Esophagus (tissue), 2 donors: ENCODE data around the gene AMBRA1. TPM values are rescaled to one million over a fixed set of nuclear protein-coding genes. Genes with fewer than 3 reads are reported as not detected.
"Not testable (repeated sequence)": the region's sequence is repeated elsewhere in the genome, so short reads cannot be mapped to it uniquely, and the experiment has no call there.

Experiments
- H3K27ac ChIP-seq, 2 donors: one replicate each; pipeline ENCODE4 v1.5.1; 2013; ENCODE audit warnings: low read depth in 2 of 2, mild to moderate bottlenecking in 2 of 2, inconsistent platforms in 1 of 2, low read length in 1 of 2, moderate library complexity in 1 of 2
- H3K27me3 ChIP-seq, 2 donors: one replicate each; pipeline ENCODE4 v1.6.1; 2013; ENCODE audit warnings: low read length in 2 of 2, control low read depth in 1 of 2, mild to moderate bottlenecking in 1 of 2; ENCODE audit not compliant: insufficient read depth in 2 of 2, control insufficient read depth in 1 of 2
- H3K36me3 ChIP-seq, 2 donors: one replicate each; pipeline ENCODE4 v1.6.1; 2013; ENCODE audit warnings: low read length in 1 of 2; ENCODE audit not compliant: control insufficient read depth in 2 of 2, insufficient read depth in 2 of 2
- H3K4me1 ChIP-seq, 2 donors: one replicate each; pipeline ENCODE4 v1.6.1; 2013; ENCODE audit warnings: low read length in 1 of 2; ENCODE audit not compliant: control insufficient read depth in 2 of 2, insufficient read depth in 2 of 2
- H3K4me3 ChIP-seq, 2 donors: one replicate each; pipeline ENCODE4 v1.5.1; 2013; ENCODE audit warnings: low read length in 2 of 2, mild to moderate bottlenecking in 2 of 2, low read depth in 1 of 2, moderate library complexity in 1 of 2
- H3K9me3 ChIP-seq, 2 donors: one replicate each; pipeline ENCODE4 v1.6.1; 2013; ENCODE audit warnings: mild to moderate bottlenecking in 2 of 2, low read depth in 1 of 2, low read length in 1 of 2, moderate library complexity in 1 of 2; ENCODE audit not compliant: control insufficient read depth in 2 of 2, insufficient read depth in 1 of 2
- whole genome bisulfite sequencing, 2 donors: extraction: QIAGEN DNeasy Blood & Tissue Kit; methylation state at CpG; one replicate each; pipeline ENCODE4 v1.1.7; 2013; 5-methylcytosine and 5-hydroxymethylcytosine counted together
- polyA plus RNA-seq, 2 donors: library from polyadenylated mRNA; stranded (reverse); fragments of 200-250 nt; gene quantifications; one replicate each; pipeline ENCODE4 v1.2.3, GENCODE V29; 2013
- donor health status: healthy with polysubstance abuse.
- donor health status: Bipolar disorder and iron deficiency.

AMBRA1 gene
- polyA plus RNA-seq, 2 donors: 9.0 to 11.2 TPM

DNA sequence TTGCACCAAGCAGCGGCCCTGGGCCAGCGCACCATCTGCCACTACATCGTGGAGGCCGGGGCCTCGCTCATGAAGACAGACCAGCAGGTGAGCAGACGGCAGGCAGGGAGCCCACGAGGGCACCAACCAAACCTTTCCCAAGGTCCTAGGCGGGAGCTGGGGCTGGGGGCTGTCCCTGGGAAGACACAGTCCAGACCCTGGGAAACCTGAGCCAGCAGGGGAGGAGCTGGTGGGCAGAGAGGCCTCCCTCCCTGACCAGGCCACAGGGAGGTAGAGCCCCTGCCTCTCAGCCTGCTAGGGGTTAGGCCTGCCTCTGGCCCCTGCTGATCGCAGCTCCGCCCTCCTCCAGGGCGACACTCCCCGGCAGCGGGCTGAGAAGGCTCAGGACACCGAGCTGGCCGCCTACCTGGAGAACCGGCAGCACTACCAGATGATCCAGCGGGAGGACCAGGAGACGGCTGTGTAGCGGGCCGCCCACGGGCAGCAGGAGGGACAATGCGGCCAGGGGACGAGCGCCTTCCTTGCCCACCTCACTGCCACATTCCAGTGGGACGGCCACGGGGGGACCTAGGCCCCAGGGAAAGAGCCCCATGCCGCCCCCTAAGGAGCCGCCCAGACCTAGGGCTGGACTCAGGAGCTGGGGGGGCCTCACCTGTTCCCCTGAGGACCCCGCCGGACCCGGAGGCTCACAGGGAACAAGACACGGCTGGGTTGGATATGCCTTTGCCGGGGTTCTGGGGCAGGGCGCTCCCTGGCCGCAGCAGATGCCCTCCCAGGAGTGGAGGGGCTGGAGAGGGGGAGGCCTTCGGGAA is 214.1 kb downstream of the AMBRA1 start:
- H3K27me3 ChIP-seq, H3K4me3 ChIP-seq, H3K9me3 ChIP-seq: not testable (repeated sequence)
- 52 to 53% methylated on average over 26 to 34 of the region's 36 CpGs for WGBS, 2 donors
- Histone ChIP-seq H3K27ac (peak overlapping the region; percentile 16 to 47), H3K4me1 (peaks cover 5 to 10% of the 10 kb centered on the region in 2 donors), H3K36me3 (peaks cover 0 to 31% of the 10 kb centered on the region in 2 donors)

DNA sequence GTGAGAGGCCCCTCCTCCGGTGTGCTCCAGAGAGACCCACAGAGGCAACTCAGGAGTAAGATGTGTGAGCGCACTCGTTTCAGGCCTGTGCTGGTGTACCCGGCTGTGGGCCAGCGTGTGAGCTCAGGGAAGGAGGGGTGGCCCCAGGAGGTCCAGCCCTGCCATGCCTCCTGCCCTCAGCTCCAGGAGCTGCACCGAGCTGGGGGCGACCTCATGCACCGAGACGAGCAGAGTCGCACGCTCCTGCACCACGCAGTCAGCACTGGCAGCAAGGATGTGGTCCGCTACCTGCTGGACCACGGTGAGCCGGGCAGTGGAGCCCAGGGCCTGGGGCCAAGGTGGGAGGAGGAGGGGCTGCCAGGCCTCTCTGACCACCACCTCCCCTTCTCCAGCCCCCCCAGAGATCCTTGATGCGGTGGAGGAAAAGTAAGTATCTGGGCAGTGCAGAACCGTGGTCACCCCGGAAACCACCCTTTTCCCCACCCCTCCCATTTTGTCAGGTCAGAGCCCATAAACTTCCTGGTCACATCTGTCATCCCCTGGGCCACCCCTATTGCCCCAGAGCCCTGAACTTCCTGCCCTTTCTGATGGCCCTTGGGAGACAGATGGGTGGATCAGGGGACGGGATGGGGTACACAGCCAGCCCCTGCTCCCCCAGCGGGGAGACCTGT is 214.9 kb downstream of the AMBRA1 start:
- H3K27ac ChIP-seq: no peak overlapping the region

DNA sequence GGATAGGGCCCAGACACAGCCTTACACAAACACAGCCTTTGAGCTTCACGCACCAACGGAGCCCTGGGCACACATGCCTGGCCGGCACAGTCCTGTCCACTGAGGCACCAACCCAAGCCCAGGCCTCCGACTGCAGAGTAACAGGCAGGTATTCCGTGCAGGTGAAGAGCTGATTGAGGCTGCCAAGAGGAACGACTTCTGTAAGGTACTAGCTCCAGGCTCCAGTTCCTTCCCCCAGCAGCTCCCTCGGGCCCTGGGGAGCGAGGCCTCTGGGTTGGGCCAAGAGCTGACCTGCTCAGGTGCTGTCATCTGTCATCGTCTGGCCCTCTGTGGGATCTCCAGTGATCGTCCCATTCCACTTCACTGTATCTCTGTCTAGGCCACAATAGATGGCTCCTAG is 215.5 kb downstream of the AMBRA1 start:
- Histone ChIP-seq H3K4me1 (peaks cover 5 to 10% of the 10 kb centered on the region in 2 donors), H3K27ac (no peak overlapping the region), H3K4me3 (no peak overlapping the region), H3K9me3 (no peaks in the 10 kb centered on the region), H3K36me3 (peaks cover 0 to 36% of the 10 kb centered on the region in 2 donors), H3K27me3 (no peaks in the 10 kb centered on the region)
- 81 to 82% methylated on average over 10 of the region's 10 CpGs for WGBS, 2 donors

More for the DNA sequence above, 214.9 kb downstream of the AMBRA1 start:
- no peaks in the 10 kb centered on the region for H3K27me3 ChIP-seq
- H3K4me3 ChIP-seq: no peak overlapping the region
- no peaks in the 10 kb centered on the region for H3K9me3 ChIP-seq
- peaks cover 0 to 36% of the 10 kb centered on the region in 2 donors for H3K36me3 ChIP-seq
- 70 to 75% methylated on average over 20 of the region's 20 CpGs for WGBS, 2 donors
- peaks cover 5 to 10% of the 10 kb centered on the region in 2 donors for H3K4me1 ChIP-seq

DNA sequence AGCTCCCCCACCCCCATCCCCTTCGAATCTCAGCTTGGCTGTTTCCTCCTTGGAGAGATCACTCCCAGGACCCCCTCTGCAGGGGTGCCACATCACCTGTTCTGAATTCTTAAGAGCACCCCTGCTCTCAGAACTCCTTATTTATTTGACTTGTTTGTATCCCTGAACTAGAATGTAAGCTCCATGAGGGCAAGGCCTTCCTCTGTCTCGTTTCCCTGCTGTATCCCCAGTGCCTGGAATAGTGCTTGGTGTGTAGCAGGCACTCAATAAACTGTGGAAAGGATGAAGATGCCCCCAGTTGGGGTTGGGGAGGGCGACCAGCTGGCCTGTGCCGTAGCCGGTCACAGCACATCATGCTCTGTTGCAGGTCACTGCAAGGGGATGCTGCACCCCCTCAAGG is 216.0 kb downstream of the AMBRA1 start:
- H3K27ac ChIP-seq: no peak overlapping the region
- H3K9me3 ChIP-seq: no peaks in the 10 kb centered on the region
- 90 to 92% methylated on average over 5 of the region's 5 CpGs for WGBS, 2 donors
- H3K36me3 ChIP-seq: peaks cover 0 to 36% of the 10 kb centered on the region in 2 donors
- no peak overlapping the region for H3K4me3 ChIP-seq
- peaks cover 5 to 8% of the 10 kb centered on the region in 2 donors for H3K4me1 ChIP-seq
- H3K27me3 ChIP-seq: no peaks in the 10 kb centered on the region

DNA sequence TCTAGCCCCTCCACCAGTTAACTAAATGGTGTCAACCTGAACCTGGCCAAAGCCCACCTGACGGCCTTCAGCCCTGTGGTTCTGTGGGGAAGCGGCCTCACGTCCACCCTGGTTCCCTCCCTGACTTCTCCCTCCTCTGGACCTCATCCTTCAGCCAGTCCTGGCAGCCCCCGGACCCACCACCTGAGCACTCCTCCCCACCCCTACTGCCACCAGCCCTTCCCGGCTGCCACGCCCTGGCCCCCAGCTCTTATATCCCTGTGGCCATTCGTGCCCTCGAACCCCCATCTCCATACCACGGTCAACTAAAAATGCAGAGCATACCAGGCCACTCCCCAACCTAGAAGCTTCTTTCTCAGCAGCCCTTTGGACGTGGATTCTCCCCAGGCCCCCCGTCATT is 216.5 kb downstream of the AMBRA1 start:
- 93 to 94% methylated on average over 11 of the region's 11 CpGs for WGBS, 2 donors
- peaks cover 0 to 40% of the 10 kb centered on the region in 2 donors for H3K36me3 ChIP-seq
- peaks cover 5% of the 10 kb centered on the region in 2 donors for H3K4me1 ChIP-seq

DNA sequence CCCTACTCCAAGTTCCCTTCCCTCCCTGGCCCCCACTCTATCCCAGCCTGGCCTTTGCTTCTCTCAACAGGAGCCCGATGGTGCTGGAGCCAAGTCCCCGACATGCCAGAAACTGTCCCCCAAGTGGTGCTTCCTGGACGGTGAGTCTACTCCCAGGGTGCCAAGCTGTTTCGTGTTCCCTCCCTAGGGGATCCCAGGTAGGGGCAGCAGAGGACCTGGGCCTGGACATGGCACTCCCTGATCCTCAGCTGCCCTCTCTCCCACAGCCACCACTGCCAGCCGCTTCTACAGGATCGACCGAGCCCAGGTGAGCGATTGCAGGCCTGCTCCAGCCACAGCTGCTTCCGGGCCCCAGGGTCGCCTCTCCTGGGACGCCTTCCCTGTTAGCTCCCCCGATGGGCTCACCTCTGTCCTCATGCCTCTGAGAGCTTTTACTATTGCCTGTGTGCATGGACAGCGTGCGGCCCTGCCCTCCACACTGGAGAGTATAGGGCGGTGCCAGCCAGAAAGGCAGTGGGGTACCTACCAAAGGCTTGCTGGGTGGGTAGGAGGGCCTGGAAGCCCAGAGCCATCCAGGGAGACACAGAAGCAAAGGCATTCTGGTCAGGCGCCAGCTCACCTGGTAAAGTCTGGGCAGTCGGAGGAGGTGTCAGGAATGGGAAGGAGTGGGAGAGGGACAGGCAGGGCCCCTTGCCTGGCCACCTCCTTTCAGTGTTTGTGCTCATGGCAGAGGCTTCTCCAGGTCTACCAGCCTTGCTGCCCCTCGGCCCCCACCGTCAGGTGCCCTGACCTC is 217.4 kb downstream of the AMBRA1 start:
- Histone ChIP-seq H3K4me3 (no peak overlapping the region), H3K4me1 (peaks cover 0 to 5% of the 10 kb centered on the region in 2 donors), H3K27me3 (no peaks in the 10 kb centered on the region), H3K27ac (no peak overlapping the region), H3K36me3 (peaks cover 0 to 48% of the 10 kb centered on the region in 2 donors), H3K9me3 (no peaks in the 10 kb centered on the region)
- 85% methylated on average over 17 to 19 of the region's 19 CpGs for WGBS, 2 donors

More for the DNA sequence above, 216.5 kb downstream of the AMBRA1 start:
- H3K9me3 ChIP-seq: no peaks in the 10 kb centered on the region
- H3K27me3 ChIP-seq: no peaks in the 10 kb centered on the region
- no peak overlapping the region for H3K4me3 ChIP-seq
- H3K27ac ChIP-seq: no peak overlapping the region

DNA sequence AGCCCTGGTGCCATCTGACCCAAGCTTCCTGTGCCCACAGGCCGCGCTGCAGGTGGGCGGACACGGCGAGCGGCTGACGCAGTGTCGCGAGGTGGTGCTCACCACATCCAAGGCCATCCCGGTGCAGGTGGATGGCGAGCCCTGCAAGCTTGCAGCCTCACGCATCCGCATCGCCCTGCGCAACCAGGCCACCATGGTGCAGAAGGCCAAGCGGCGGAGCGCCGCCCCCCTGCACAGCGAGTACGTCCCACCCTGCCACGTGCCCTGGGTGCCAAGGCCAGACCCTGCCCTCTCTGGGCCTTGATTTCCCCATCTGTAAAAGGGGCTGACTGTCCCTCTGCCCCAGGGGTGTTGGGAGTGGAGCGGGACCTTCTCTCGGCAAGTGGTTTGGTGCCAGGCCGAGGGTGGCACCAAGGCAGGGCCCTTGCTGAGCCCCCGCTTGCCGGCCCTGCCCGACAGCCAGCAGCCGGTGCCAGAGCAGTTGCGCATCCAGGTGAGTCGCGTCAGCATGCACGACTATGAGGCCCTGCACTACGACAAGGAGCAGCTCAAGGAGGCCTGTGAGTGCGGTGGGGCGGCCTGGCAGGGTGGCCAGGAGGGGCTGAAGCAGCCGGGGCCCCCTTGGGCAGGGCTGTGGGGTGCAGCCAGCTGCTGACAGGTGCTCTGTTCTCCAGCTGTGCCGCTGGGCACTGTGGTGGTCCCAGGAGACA is 218.3 kb downstream of the AMBRA1 start:
- Histone ChIP-seq H3K27ac (no peak overlapping the region), H3K4me1 (peaks cover 0 to 5% of the 10 kb centered on the region in 2 donors), H3K9me3 (no peaks in the 10 kb centered on the region), H3K36me3 (peaks cover 0 to 52% of the 10 kb centered on the region in 2 donors), H3K27me3 (no peaks in the 10 kb centered on the region), H3K4me3 (no peak overlapping the region)
- 92 to 93% methylated on average over 36 to 38 of the region's 38 CpGs for WGBS, 2 donors

DNA sequence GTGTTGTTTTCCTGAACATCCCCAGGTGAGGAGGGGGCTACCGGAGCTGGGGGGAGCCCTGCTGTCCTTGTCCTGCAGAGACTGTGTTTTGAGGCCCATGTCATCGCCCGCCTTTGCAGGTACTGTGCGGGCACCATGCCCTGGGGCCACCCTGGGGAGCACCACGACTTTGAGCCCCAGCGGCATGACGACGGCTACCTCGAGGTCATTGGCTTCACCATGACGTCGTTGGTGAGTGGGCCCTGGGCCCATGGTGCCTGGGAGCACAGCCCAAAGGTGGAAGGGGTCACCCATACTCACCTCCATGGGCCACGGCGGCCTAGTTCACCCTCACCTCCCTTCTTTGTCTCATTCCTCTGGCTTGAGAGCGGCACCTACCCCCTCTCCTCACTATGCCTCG is 219.0 kb downstream of the AMBRA1 start:
- WGBS, 2 donors: 87 to 91% methylated on average over 15 of the region's 15 CpGs
- Histone ChIP-seq H3K4me1 (peaks cover 0 to 5% of the 10 kb centered on the region in 2 donors), H3K36me3 (peaks cover 0 to 58% of the 10 kb centered on the region in 2 donors), H3K27ac (no peak overlapping the region), H3K27me3 (no peaks in the 10 kb centered on the region), H3K9me3 (no peaks in the 10 kb centered on the region), H3K4me3 (no peak overlapping the region)
